ENCODE results near the gene PLPPR1.
"Not testable (repeated sequence)": the region's sequence is repeated elsewhere in the genome, so short reads cannot be mapped to it uniquely, and the experiment has no call there.

Gene PLPPR1

GRCh38 chr9:101121836-101122399 is 93.4 kb downstream of the PLPPR1 start:
- DNase-seq (ENCODE audit: low spot score): no peak

GRCh38 chr9:101126556-101126955 is 98.0 kb downstream of the PLPPR1 start:
- no peak for DNase-seq (ENCODE audit: low spot score)

- not testable (repeated sequence) for DNase-seq (ENCODE audit: low spot score)
Observed at GRCh38 chr9:101127369-101127768, 98.8 kb downstream of the PLPPR1 start.

- DNase-seq (ENCODE audit: low spot score): no peak
Observed at GRCh38 chr9:101128623-101129022, 100.1 kb downstream of the PLPPR1 start.

- no peak for DNase-seq (ENCODE audit: low spot score)
Observed at GRCh38 chr9:101130054-101130453, 101.5 kb downstream of the PLPPR1 start.

- DNase-seq (ENCODE audit: low spot score): no peak
Observed at GRCh38 chr9:101131326-101131725, 102.8 kb downstream of the PLPPR1 start.

- no peak for DNase-seq (ENCODE audit: low spot score)
Observed at GRCh38 chr9:101132801-101133200, 104.3 kb downstream of the PLPPR1 start.

- DNase-seq (ENCODE audit: low spot score): no peak
Observed at GRCh38 chr9:101138509-101138908, 110.0 kb downstream of the PLPPR1 start.

GRCh38 chr9:101139082-101139481 is 110.6 kb downstream of the PLPPR1 start:
- DNase-seq (ENCODE audit: low spot score): no peak

GRCh38 chr9:101140764-101141163 is 112.2 kb downstream of the PLPPR1 start:
- no peak for DNase-seq (ENCODE audit: low spot score)

- no peak for DNase-seq (ENCODE audit: low spot score)
Observed at GRCh38 chr9:101146508-101146907, 118.0 kb downstream of the PLPPR1 start.

GRCh38 chr9:101148344-101148743 is 119.8 kb downstream of the PLPPR1 start:
- no peak for DNase-seq (ENCODE audit: low spot score)

GRCh38 chr9:101158361-101158760 is 129.8 kb downstream of the PLPPR1 start:
- DNase-seq (ENCODE audit: low spot score): no peak

GRCh38 chr9:101162231-101162630 is 133.7 kb downstream of the PLPPR1 start:
- DNase-seq (ENCODE audit: low spot score): no peak

- DNase-seq (ENCODE audit: low spot score): no peak
Observed at GRCh38 chr9:101165131-101165530, 136.6 kb downstream of the PLPPR1 start.

GRCh38 chr9:101167490-101168134 is 139.1 kb downstream of the PLPPR1 start:
- DNase-seq (ENCODE audit: low spot score): no peak

GRCh38 chr9:101172616-101173015 is 144.1 kb downstream of the PLPPR1 start:
- DNase-seq (ENCODE audit: low spot score): no peak

GRCh38 chr9:101173907-101174306 is 145.4 kb downstream of the PLPPR1 start:
- no peak for DNase-seq (ENCODE audit: low spot score)

- DNase-seq (ENCODE audit: low spot score): no peak
Observed at GRCh38 chr9:101176384-101176783, 147.9 kb downstream of the PLPPR1 start.

- no peak for DNase-seq (ENCODE audit: low spot score)
Observed at GRCh38 chr9:101184813-101185278, 156.3 kb downstream of the PLPPR1 start.

- DNase-seq (ENCODE audit: low spot score): no peak
Observed at GRCh38 chr9:101191723-101192122, 163.2 kb downstream of the PLPPR1 start.

GRCh38 chr9:101197026-101197425 is 168.5 kb downstream of the PLPPR1 start:
- DNase-seq (ENCODE audit: low spot score): no peak

GRCh38 chr9:101200852-101201251 is 172.3 kb downstream of the PLPPR1 start:
- no peak for DNase-seq (ENCODE audit: low spot score)

- DNase-seq (ENCODE audit: low spot score): peak; percentile 62
Observed at GRCh38 chr9:101201630-101202029, 173.1 kb downstream of the PLPPR1 start.

Measured in COLO829 (cell line).